ENCODE measurements around the gene SLC2A11.

GRCh38 chr22:23877566-23877965, 19.9 kb downstream of the SLC2A11 start:
- TF ChIP-seq EZH2 (IDR thresholded peaks at IDR 0.05; ENCODE audit: low read length, unreplicated experiment) (no peak), CTCF (conservative IDR thresholded peaks at IDR 0.05; ENCODE audit: low read depth, low read length) (no peak), EZH2phosphoT487 (IDR thresholded peaks at IDR 0.05; ENCODE audit: borderline replicate concordance, low read length) (no peak)
